RCC 7860 (cell line): ENCODE measurements around the gene AKAP8.
A peak's percentile ranks its signal among the peaks of the same experiment; 100 is the strongest.
"Not testable (repeated sequence)": the region's sequence is repeated elsewhere in the genome, so short reads cannot be mapped to it uniquely, and the experiment has no call there.

Experiments
- DNase-seq: peaks from one replicate; pipeline ENCODE4 v3.0.0-alpha.2; 2015; ENCODE audit warnings: low spot score
- FAIRE-seq: peaks from 2 replicates; lab custom pipeline; 2012; peaks lifted over from hg19 to GRCh38; lab: Jason Lieb, UNC

The AKAP8 gene

GRCh38 chr19:15379083-15379998, at the start of gene AKAP8:
TSS of gene AKAP8 (minus strand) at chr19:15379787. CDS start at chr19:15379731, 56 bp downstream.
- peak; percentile 96 for DNase-seq
- no peak for FAIRE-seq

- FAIRE-seq = no peak
- DNase-seq = no peak
Measured at GRCh38 chr19:15427991-15428471, 48.4 kb upstream of the AKAP8 start.

GRCh38 chr19:15427350-15427700, 47.7 kb upstream of the AKAP8 start:
- FAIRE-seq = no peak
- DNase-seq = no peak

- no peak for DNase-seq
- FAIRE-seq = no peak
Measured at GRCh38 chr19:15426485-15427349, 47.1 kb upstream of the AKAP8 start.

- FAIRE-seq (no peak), DNase-seq (no peak)
Measured at GRCh38 chr19:15425321-15425950, 45.8 kb upstream of the AKAP8 start.

GRCh38 chr19:15424692-15425272, 45.2 kb upstream of the AKAP8 start:
- FAIRE-seq (no peak), DNase-seq (no peak)

GRCh38 chr19:15424121-15424520, 44.5 kb upstream of the AKAP8 start:
- FAIRE-seq = no peak

GRCh38 chr19:15423130-15423529, 43.5 kb upstream of the AKAP8 start:
- no peak for FAIRE-seq
- DNase-seq = no peak

More at GRCh38 chr19:15424121-15424520, 44.5 kb upstream of the AKAP8 start:
- no peak for DNase-seq

- FAIRE-seq = no peak
- DNase-seq = no peak
Measured at GRCh38 chr19:15422296-15423075, 42.9 kb upstream of the AKAP8 start.

GRCh38 chr19:15421721-15422260, 42.2 kb upstream of the AKAP8 start:
- FAIRE-seq = no peak

GRCh38 chr19:15421136-15421695, 41.6 kb upstream of the AKAP8 start:
- no peak for FAIRE-seq
- no peak for DNase-seq

More at GRCh38 chr19:15421721-15422260, 42.2 kb upstream of the AKAP8 start:
- DNase-seq = no peak

- DNase-seq = no peak
Measured at GRCh38 chr19:15419413-15420025, 39.9 kb upstream of the AKAP8 start.

GRCh38 chr19:15418579-15419412, 39.2 kb upstream of the AKAP8 start, which contains the start of gene AKAP8L:
TSS of gene AKAP8L (minus strand) at chr19:15418988. CDS start at chr19:15418923, 65 bp downstream.
- FAIRE-seq = peak; percentile 94
- peak; percentile 100 for DNase-seq

More at GRCh38 chr19:15419413-15420025, 39.9 kb upstream of the AKAP8 start:
- FAIRE-seq = no peak

GRCh38 chr19:15418231-15418578, 38.6 kb upstream of the AKAP8 start:
- DNase-seq (peak; percentile 15), FAIRE-seq (no peak)

- FAIRE-seq (no peak), DNase-seq (no peak)
Measured at GRCh38 chr19:15417699-15418098, 38.1 kb upstream of the AKAP8 start.

- FAIRE-seq (no peak), DNase-seq (no peak)
Measured at GRCh38 chr19:15412832-15413231, 33.2 kb upstream of the AKAP8 start.

GRCh38 chr19:15411351-15411750, 31.8 kb upstream of the AKAP8 start:
- not testable (repeated sequence) for FAIRE-seq, DNase-seq

- FAIRE-seq (no peak), DNase-seq (no peak)
Measured at GRCh38 chr19:15404780-15405211, 25.2 kb upstream of the AKAP8 start.
